Common myeloid progenitor, CD34-positive (primary cell): Measurements from ENCODE around the gene SERTAD3.

ENCODE experiments used
- CTCF ChIA-PET: fragments of 350-600 bp; sonication (Branson Sonifier 250); formaldehyde crosslinking; loops from one replicate; lab custom pipeline; 2021; ENCODE audit warnings: antibody characterized with exemption; lab: Charles Lee
- POLR2A ChIA-PET: fragments of 350-600 bp; sonication (Branson Sonifier 250); formaldehyde crosslinking; loops from one replicate; lab custom pipeline; 2021; ENCODE audit warnings: antibody characterized with exemption; lab: Charles Lee
- DNase-seq, 3 donors: peaks; one replicate each; pipeline versions ENCODE4 v3.0.0 to v3.0.0-alpha.2; 2013
- H3K27ac ChIP-seq, 2 experiments: 1 replicate in 1 of 2; 2 replicates in 1 of 2; pipeline ENCODE4 v1.7.0; 2013; ENCODE audit warnings: inconsistent platforms in 2 of 2, low read length in 2 of 2, mild to moderate bottlenecking in 2 of 2, low read depth in 1 of 2, moderate library complexity in 1 of 2; ENCODE audit not compliant: severe bottlenecking in 2 of 2, insufficient read depth in 1 of 2, poor library complexity in 1 of 2
- H3K27me3 ChIP-seq, 5 experiments: replicated peaks in 2 of 5; 1 replicate in 3 of 5; 2 replicates in 2 of 5; pipeline versions ENCODE4 v1.6.1 to v1.7.0; 2013; ENCODE audit warnings: low read length in 4 of 5, mild to moderate bottlenecking in 2 of 5, moderate library complexity in 2 of 5, inconsistent platforms in 1 of 5; ENCODE audit not compliant: insufficient read depth in 5 of 5, control insufficient read depth in 4 of 5
- H3K36me3 ChIP-seq, 4 experiments: 1 replicate in 2 of 4; 2 replicates in 2 of 4; pipeline versions ENCODE4 v1.6.1 to v1.7.0; 2013; ENCODE audit warnings: low read length in 3 of 4, control low read depth in 1 of 4, mild to moderate bottlenecking in 1 of 4; ENCODE audit not compliant: control insufficient read depth in 4 of 4, insufficient read depth in 4 of 4
- H3K4me1 ChIP-seq, 4 experiments: 1 replicate in 3 of 4; 2 replicates in 1 of 4; pipeline versions ENCODE4 v1.6.1 to v1.7.1; 2013; ENCODE audit warnings: low read length in 3 of 4, mild to moderate bottlenecking in 3 of 4, control low read depth in 1 of 4, inconsistent platforms in 1 of 4, moderate library complexity in 1 of 4; ENCODE audit not compliant: control insufficient read depth in 4 of 4, insufficient read depth in 4 of 4; ENCODE audit errors: control extremely low read depth in 1 of 4
- H3K4me3 ChIP-seq, 7 experiments: 1 replicate in 4 of 7; 2 replicates in 3 of 7; pipeline versions ENCODE4 v1.5.1 to v1.7.0; 2013; ENCODE audit warnings: mild to moderate bottlenecking in 7 of 7, low read length in 6 of 7, moderate library complexity in 6 of 7, inconsistent platforms in 2 of 7, low read depth in 2 of 7, control low read depth in 1 of 7; ENCODE audit not compliant: insufficient read depth in 4 of 7, control insufficient read depth in 1 of 7; ENCODE audit errors: extremely low read depth in 1 of 7
- H3K9me3 ChIP-seq, 5 experiments: 1 replicate in 4 of 5; 2 replicates in 1 of 5; pipeline versions ENCODE4 v1.6.1 to v1.7.1; 2013; ENCODE audit warnings: low read length in 4 of 5, mild to moderate bottlenecking in 2 of 5, inconsistent platforms in 1 of 5, low read depth in 1 of 5, moderate library complexity in 1 of 5; ENCODE audit not compliant: control insufficient read depth in 4 of 5, insufficient read depth in 2 of 5; ENCODE audit errors: control extremely low read depth in 1 of 5
- WGBS: methylation state at CpG from one replicate; pipeline ENCODE4 v1.1.5; 2013; ENCODE audit not compliant: insufficient coverage; 5-methylcytosine and 5-hydroxymethylcytosine counted together

Gene SERTAD3

DNA sequence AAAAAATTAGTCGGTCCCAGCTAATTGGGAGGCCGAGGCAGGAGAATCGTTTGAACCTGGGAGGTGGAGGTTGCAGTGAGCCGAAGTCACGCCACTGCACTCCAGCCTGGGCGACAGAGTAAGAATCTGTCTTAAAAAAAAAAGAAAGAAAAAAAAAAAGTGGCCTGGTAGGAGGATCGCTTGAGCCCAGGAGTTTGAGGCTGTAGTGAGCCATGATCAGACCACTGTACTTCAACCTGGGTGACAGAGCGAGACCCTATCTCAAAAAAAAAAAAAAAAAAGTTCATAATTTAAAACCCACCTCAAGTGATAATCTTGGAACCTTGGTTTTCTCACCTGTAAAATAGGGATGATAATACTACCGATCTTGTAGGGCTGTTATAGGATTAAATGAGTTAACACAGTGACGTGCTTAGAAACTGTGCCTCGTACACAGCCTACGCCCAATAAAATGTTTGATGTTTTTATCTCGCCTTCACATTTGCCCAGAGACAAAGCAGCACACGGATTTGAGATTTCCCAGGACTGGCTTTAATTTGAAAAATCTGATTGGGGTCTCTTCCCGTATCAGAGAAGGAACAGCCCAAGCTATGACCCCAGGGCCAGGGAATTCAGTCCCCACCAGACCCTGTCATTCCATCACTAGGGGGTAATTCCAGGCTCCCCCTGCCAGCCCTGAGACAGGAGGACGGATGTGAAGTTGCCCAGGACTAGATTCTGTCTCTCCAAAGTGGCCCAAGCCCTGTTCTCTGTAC is 22.0 kb downstream of the SERTAD3 start:
- Histone ChIP-seq H3K4me3 (no peak overlapping the region), H3K9me3 (no peaks in the 10 kb centered on the region), H3K36me3 (peaks cover 0 to 11% (median 8%) of the 10 kb centered on the region in 4 experiments), H3K4me1 (peaks cover 4 to 58% (median 47%) of the 10 kb centered on the region in 4 experiments), H3K27ac (peak overlapping the region in 1 of 2 experiments; percentile 87), H3K27me3 (no peaks in the 10 kb centered on the region)
- WGBS: 95% methylated on average over 13 of the region's 16 CpGs
- CTCF ChIA-PET: interaction anchor here (1.0 to 2.1 kb wide), 3 partner anchors 17 to 22 kb away, joined by 4 to 14 read pairs (median 6); partner anchors contain the start of gene SERTAD3
- no peak for DNase-seq
- POLR2A ChIA-PET: interaction anchor here (1.1 kb wide), 1 partner anchor 328 kb away, joined by 4 read pairs; the partner anchor contains the start of gene ACTMAP

DNA sequence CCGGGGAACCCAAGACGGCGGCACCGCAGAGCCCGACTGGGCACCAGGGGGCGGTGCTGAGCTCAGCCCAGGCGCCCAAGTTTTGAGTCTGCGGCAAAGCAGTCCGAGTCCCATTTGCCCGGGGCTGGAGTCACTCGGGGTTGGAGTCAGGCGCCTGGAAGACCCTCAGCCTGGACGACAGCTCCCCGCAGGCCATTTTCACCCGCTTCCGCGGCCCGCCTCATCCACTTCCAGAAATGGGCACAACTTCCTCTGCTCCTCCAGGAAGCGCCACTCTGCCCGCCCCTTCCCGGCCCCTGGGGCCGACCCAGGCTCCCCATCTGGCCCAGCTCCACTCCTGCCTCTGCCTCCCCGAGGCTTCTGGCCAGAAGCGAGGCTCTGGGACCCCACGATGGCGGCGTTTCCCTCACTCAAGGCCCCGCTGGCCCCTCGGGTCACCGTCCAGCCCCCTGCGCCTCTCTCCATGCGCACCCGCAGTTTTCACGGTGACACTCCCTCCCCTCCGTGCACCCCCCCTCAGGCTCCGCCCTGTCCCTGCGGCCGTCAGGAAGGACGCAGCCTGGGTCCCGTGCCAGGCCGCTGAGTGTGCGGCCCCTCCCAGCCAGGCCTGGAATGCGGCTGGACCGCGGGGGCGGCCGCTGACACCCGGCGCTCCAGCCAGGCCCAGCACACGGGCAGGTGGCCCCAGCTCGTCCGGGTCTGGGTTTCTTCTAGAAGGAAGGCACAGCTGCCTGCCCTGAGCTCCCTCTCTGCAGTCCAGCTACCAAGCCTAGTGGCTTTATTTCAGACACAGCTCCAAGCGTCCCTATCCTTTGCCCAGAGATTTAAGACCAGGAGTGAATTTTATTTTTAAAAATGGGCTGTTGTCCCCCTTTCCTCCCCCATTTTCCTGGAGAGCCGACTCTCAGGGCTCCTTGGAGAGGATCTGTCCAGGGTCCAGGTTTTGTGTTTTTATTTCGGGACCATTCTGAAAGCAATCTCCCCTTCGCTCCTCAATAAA is 23.1 kb downstream of the SERTAD3 start:
- Histone ChIP-seq H3K36me3 (peaks cover 0 to 11% (median 8%) of the 10 kb centered on the region in 4 experiments), H3K9me3 (no peaks in the 10 kb centered on the region), H3K4me3 (peak overlapping the region; percentile 73 to 84 (median 78)), H3K27me3 (no peaks in the 10 kb centered on the region), H3K4me1 (peaks cover 10 to 65% (median 53%) of the 10 kb centered on the region in 4 experiments), H3K27ac (peak overlapping the region; percentile 66 to 87)
- WGBS: 2% methylated on average over 54 of the region's 56 CpGs
- peak; percentile 73 to 80 (median 78) for DNase-seq
- ChIA-PET POLR2A (interaction anchor here (0.6 to 1.5 kb wide), 7 partner anchors 11 to 329 kb away, joined by 3 to 6 read pairs (median 4); partner anchors contain the start of gene ACTMAP), CTCF (interaction anchor here (0.9 to 2.1 kb wide), 11 partner anchors 9 to 182 kb away, joined by 3 to 14 read pairs (median 6); partner anchors contain the start of gene BLVRB)

DNA sequence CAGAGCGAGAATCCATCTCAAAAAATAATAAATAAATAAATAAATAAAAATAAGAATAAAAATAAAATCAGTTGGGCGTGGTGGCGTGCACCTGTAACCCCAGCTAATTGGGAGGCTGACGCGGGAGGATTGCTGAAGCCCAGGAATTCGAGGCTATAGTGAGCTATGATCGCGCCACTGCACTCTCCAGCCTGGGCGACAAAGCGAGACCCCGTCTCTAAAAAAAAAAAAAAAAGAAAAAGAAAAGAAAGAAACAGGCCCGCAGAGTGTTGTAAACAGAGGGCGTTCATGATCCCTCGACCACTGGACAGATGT is 23.7 kb downstream of the SERTAD3 start:
- ChIA-PET CTCF (interaction anchor here (0.9 to 2.1 kb wide), 12 partner anchors 9 to 182 kb away, joined by 3 to 14 read pairs (median 6); partner anchors contain the start of gene BLVRB), POLR2A (interaction anchor here (0.6 to 1.5 kb wide), 5 partner anchors 13 to 55 kb away, joined by 3 to 6 read pairs (median 5); no protein-coding TSS in a partner anchor)
- H3K9me3 ChIP-seq: no peaks in the 10 kb centered on the region
- H3K4me3 ChIP-seq: peak overlapping the region in 6 of 7 experiments; percentile 73 to 84 (median 80)
- no peak for DNase-seq
- H3K27ac ChIP-seq: peak overlapping the region in 1 of 2 experiments; percentile 87
- H3K27me3 ChIP-seq: no peaks in the 10 kb centered on the region
- H3K36me3 ChIP-seq: peaks cover 0 to 11% (median 8%) of the 10 kb centered on the region in 4 experiments
- H3K4me1 ChIP-seq: peaks cover 10 to 70% (median 58%) of the 10 kb centered on the region in 4 experiments
- 58% methylated on average over 11 of the region's 14 CpGs for WGBS

DNA sequence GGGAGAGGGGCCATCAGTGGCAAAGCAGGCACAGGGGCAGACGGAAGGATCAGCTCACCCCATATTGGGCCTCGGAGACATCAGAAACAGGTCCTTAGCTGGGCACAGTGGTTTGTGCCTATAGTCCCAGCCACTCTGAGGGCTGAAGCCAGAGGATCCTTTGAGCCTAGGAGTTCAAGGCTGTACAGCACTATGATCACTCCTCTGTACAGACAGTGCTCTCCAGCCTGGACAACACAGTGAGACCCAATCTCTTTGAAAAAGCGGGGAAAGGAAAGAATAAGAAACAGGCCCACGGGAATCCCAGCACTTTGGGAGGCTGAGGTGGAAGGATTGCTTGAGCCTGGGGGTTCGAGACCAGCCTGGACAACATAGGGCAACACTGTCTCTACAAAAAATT is 24.4 kb downstream of the SERTAD3 start:
- peaks cover 0 to 11% (median 8%) of the 10 kb centered on the region in 4 experiments for H3K36me3 ChIP-seq
- ChIA-PET POLR2A (no interaction called here), CTCF (interaction anchor here (1.0 to 2.1 kb wide), 8 partner anchors 9 to 183 kb away, joined by 3 to 14 read pairs (median 6); no protein-coding TSS in a partner anchor)
- H3K27me3 ChIP-seq: no peaks in the 10 kb centered on the region
- DNase-seq: no peak
- WGBS: 94% methylated on average over 4 of the region's 5 CpGs
- H3K9me3 ChIP-seq: no peaks in the 10 kb centered on the region
- H3K4me1 ChIP-seq: peaks cover 10 to 69% (median 60%) of the 10 kb centered on the region in 4 experiments
- H3K4me3 ChIP-seq: no peak overlapping the region
- H3K27ac ChIP-seq: no peak overlapping the region

DNA sequence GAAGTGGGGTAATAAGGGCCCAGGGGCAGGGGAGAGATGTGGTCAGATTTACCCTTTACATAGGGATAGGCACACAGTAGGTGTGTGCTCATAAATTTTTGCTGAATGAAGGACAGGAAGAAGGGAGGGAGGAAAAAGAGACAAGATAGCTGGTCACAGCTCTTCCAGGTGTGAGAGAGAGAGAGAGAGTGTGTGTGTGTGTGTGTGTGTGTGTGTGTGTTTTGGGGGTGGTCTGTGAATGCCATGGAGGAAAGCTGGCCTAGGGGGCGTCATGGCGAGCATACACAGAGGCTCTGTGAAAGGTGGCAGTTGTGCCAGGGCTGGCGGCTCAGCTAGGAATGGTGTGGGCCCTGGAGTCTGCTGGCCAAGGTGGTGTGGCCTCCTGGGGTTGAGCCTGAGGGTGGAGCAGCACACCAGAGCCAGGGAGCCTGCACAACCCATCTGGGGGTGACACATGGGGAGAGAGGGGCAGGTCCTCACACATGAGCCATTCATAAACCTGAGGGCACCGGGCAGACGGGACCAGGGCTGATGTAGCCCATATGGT is 25.0 kb downstream of the SERTAD3 start:
- H3K27me3 ChIP-seq: no peaks in the 10 kb centered on the region
- ChIA-PET CTCF (interaction anchor here (1.2 to 1.6 kb wide), 2 partner anchors 10 to 34 kb away, joined by 3 to 8 read pairs; no protein-coding TSS in a partner anchor), POLR2A (no interaction called here)
- no peaks in the 10 kb centered on the region for H3K9me3 ChIP-seq
- H3K4me1 ChIP-seq: peaks cover 5 to 70% (median 59%) of the 10 kb centered on the region in 4 experiments
- peaks cover 0 to 11% (median 8%) of the 10 kb centered on the region in 4 experiments for H3K36me3 ChIP-seq
- 93% methylated on average over 3 of the region's 5 CpGs for WGBS
- H3K27ac ChIP-seq: no peak overlapping the region
- DNase-seq: peak in 1 of 3 donors; percentile 33
- H3K4me3 ChIP-seq: no peak overlapping the region

DNA sequence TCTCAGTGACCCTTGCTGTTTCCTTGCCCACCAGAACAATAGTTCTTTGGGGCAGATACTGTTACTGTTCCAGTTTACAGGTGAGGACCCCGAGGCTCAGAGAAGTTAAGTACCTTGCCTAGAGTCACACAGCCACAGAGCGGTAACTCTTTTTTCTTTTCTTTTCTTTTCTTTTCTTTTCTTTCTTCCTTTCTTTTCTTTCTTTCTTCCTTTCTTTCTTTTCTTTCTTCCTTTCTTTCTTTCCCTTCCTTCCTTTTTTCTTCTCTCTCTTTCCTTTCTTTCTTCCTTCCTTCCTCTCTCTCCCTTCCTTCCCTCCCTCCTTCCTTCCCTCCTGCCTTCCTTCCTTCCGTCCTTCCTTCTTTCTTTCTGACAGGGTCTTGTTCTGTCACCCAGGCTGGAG is 26.1 kb downstream of the SERTAD3 start:
- WGBS: 85% methylated on average over 2 of the region's 3 CpGs
- Histone ChIP-seq H3K27me3 (no peaks in the 10 kb centered on the region), H3K36me3 (peaks cover 0 to 9% (median 5%) of the 10 kb centered on the region in 4 experiments), H3K4me1 (peaks cover 5 to 79% (median 70%) of the 10 kb centered on the region in 4 experiments), H3K27ac (peak overlapping the region in 1 of 2 experiments; percentile 81), H3K9me3 (no peaks in the 10 kb centered on the region), H3K4me3 (no peak overlapping the region)
- POLR2A ChIA-PET: interaction anchor here (1.4 to 2.1 kb wide), 2 partner anchors 8 to 11 kb away, joined by 4 read pairs; partner anchors contain the start of gene SERTAD1
- no peak for DNase-seq
- CTCF ChIA-PET: interaction anchor here (1.5 to 1.6 kb wide), 2 partner anchors 9 kb away, joined by 4 to 8 read pairs; no protein-coding TSS in a partner anchor
